Lung microvascular endothelial cell (primary cell): Measurements from ENCODE around the gene TSC22D1. TPM values are rescaled to one million over a fixed set of nuclear protein-coding genes. Genes with fewer than 3 reads are reported as not detected.
"Not testable (repeated sequence)": the region's sequence is repeated elsewhere in the genome, so short reads cannot be mapped to it uniquely, and the experiment has no call there.

Experiments used
- DNase-seq, 2 donors: peaks; one replicate each; pipeline versions ENCODE4 v3.0.0 to v3.0.0-alpha.2; 2010; ENCODE audit warnings: low read depth in 2 of 2
- total RNA-seq: library from RNA; depleted of rRNA; stranded (reverse); fragments of >200 nt; gene quantifications from 2 replicates; pipeline ENCODE4 v1.2.1, GENCODE V29; 2014

TSC22D1 gene
- total RNA-seq, 1 donor from 2014 or later, result 69.8 TPM

DNA sequence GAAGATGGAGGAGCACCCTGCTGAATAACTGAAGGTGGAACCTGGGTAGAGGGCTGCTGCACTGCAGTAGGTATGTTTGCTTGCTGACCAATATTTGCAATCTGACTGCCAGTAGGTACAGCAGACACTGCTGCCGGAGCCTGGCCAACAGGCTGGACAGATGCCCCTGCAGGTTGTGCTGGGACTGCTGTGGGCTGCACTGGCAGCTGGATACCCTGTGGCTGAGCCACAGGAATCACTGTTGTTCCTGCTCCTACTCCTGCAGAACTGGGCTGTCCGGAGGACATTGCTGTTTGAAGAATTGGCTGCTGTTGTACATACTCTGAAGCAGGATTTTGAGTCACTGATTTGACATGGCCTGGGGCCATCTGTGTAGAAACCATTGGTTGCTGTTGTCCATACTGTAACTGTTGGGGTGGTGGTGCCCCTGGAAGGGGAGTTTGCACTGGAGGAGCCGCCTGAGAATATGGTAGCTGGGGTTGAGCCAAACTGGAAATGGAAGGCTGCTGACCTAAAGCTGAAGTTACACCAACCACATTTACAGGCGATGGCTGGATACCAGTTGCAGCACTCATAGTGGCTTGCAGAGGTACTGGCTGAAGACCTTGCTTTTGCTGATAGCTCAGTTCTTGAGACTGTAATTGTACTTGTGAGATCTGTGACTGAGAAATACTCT is 2.2 kb downstream of the TSC22D1 start:
- DNase-seq, result peak; percentile 21 to 28

DNA sequence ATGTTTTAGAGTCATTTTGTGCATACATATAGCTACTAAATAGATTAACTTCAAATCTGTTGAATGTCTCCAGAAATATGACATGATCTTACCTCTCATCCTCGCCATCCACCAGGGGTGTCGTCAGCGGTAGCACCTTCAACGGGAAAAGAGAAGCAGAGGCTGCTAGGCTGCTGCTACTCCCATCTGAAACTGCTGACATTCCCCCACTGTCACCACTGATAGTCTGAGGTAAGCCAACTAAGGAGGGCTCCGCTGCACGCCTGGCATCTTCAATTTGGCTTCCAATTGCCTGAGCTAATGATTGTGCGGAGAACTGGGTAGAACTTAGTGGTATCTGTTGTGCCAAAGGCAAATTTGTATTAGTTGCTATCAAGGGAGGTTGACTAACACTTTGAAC is 3.1 kb downstream of the TSC22D1 start:
- DNase-seq, result no peak

DNA sequence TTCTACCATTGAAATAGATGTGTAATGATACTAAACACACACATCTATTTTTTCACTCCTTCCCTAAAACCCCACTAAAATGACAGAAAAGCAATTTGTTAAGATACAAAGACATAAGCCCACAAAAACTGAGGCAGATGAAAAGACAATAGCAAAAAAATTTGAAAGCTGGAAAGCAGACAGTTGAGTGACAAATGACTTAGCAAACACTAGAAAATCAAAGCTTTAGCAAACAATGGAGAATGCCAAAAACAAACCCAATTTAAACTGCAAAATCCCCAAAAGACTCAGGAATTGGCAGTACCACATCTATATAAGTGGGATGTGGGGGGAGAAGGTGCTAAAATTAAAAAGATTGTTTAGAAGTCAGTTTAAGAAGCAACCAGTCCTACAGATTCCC is 9.5 kb downstream of the TSC22D1 start:
- no peak for DNase-seq

DNA sequence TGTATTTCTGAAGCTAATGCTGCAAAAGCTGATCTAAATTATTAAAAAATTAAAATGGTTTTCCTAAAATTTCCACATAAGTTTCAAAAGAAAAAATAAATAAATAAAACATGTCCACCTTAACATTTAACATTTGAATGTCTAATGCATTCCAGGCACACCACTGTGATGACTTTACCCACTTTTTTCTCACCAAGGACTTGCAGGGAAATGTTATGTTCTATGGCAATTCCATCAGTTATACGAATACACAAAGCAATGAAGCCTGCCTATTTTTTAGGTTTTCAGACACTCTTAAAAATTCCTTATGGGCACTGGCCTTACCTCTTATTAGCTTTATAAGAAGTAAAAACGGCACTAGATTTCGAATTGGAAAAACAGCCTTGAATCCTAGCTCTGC is 10.2 kb downstream of the TSC22D1 start:
- no peak for DNase-seq

DNA sequence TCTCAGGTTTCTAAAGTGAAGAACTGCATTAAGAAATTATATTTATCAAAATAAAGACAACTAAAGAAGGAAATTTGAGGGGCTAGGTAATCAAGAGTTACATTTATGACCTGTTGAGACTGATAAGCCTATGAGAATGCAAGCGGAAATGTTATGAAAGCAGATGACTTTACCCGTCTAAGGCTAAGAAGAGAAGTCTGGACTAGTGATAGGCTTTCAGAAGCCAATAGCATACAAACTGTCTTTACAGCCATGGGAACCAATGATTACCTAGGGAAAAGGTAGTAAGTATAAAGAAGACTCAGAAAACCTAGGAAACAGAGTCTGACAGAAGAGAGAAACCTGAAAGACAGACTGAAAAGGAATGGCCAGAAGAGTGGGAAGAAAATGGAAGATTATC is 11.2 kb downstream of the TSC22D1 start:
- no peak for DNase-seq

DNA sequence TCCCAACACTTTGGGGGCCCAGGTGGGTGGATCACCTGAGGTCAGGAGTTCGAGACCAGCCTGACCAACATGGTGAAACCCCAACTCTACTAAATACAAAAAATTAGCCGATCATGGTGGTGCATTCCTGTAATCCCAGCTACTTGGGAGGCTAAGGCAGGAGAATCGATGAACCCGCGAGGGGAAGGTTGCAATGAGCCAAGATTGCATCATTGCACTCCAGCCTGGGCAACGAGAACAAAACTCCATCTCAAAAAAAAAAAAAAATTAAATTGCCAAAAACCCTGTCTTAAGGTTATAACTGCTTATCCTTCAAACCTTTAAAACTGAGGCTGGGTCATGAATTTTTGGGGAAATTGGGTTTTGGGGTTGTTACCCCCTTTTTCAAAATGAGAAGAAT is 13.3 kb downstream of the TSC22D1 start:
- DNase-seq, result not testable (repeated sequence)

DNA sequence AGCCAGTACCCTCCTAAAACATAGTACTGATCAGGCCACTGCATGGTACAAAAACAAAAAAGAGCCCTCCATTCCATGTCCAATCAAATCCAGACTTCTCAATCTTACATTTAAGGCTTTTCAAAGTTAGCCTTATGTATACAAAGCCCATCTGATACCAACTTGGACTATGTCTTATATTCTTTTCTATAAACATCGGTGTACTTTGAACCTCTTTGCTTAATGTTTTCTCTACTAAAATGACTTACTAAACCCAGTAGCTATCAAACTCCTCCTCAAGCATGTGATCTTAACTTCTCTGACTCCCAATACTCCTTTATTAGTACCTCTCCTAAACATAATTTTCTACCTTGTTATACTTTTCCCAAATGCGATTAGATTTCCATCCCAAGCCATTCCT is 14.8 kb downstream of the TSC22D1 start:
- DNase-seq, result no peak

DNA sequence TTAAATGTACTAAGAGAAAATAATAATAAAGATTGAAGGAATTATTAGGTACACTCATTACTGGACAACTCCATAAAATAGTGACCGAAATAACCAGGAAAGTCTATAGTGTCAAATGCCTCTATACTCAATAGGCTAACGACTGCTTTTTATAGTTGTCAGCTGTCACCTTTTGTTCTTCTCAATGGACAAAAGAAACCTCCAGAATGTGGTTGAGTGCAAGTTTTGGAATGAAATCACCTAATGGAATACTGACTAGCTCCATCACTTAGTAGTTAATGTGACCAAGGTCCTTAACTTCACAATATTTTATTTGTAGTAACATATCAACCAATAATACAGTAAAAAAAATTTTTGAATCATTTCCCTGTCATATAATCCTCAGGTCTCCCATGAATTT is 18.1 kb downstream of the TSC22D1 start:
- no peak for DNase-seq

DNA sequence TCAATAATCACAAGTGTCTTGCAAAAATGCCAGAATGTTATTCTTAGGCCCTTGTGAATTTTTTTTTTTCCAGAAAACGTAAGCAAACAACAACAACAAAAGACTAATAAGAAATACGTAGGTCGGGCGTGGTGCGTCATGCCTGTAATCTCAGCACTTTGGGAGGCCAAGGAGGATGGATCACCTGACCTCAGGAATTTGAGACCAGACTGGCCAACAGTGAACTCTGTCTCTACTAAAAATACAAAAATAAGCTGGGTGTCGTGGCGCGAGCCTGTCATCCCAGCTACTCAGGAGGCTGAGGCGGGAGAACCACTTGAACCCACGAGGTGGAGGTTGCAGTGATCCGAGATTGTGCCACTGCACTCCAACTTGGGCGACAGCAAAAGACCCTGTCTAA is 20.9 kb downstream of the TSC22D1 start:
- no peak for DNase-seq

DNA sequence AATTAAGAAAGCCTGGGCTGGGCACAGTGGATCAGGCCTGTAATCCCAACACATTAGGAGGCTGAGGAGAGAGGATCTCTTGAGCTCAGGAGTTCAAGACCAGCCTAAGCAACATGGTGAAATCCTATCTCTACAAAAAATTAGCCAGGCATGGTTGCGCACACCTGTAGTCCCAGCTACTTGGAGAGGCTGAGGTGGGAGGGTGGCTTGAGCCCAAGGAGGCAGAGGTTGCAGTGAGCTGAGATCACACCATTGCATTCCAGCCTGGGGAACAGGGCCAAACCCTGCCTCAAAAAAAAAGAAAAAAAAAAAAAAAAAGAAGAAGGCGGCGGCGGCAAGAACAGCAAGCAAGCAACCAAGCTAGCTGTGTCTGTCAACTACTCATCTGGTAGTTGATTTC is 26.7 kb downstream of the TSC22D1 start:
- DNase-seq, result no peak

DNA sequence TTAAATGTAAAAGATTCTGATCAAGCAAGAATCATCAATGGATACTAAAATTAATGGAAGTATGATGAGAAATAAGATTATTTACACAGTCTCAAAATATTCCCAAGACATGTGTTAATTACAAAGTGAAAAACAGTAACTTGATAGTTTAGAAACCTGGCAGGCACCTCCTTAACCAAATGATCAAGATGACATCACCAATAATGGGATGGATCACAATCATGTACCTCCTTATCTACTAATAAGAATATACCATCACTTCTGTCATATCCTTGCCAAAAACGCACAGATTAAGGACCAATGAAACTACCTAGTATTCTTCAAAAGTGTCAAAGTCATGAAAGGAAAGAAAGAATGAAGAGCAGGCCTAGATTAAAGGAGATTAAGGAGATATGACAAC is 30.0 kb downstream of the TSC22D1 start:
- DNase-seq, result no peak

DNA sequence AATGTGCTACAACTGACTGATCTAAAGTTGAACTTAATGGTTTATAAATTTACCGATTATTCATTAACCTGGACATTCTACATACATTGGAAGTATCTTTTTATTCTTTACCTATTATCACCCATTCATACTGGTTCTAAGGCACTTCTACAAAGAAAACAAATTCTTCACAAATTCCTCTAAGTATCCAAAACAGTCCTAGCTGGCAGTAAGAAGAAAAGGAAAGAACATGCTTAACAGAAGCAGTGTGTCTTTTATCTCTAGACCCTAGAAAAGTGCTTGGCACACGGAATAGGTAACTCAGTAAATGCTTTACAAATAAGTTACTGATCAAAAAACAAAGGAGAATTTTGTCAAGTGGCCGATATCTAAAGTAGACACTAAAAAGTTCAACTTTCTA is 32.8 kb downstream of the TSC22D1 start:
- DNase-seq, result no peak

DNA sequence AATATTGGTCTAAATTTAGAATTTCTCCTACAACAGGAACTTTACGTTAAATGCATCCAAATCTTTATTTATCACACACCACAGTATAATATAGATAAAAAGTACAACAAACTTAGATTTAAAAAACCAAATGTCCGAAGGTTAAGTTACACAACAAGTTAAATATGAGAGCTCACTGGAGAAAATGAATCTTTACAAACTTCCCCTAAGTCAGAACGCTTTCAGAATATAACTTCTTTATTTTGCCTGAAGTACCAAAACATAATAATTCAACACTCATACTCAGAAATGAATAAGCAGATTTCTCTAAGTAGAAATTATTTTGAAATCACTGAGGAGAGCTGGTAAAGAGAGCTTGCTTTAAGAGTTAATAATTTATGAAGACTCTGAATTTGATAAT is 33.8 kb downstream of the TSC22D1 start:
- DNase-seq, result no peak

DNA sequence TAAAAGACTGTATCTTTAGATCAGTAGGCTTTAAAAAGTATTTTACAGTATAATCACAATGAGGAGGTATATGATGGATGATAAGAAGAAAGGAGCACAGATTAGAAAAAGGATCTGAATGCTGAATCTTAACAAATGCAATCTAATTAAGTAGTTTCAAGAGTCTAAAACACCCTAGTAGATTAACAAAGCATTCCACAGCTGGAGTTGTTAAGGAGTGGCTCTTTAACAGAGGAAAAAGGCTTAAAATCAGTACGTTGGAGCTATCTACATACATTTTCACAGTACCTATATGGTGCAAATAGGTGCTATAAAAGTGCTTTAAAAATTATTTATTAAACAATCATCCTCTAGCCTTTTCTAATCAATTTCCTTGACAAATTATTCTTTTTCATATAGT is 34.5 kb downstream of the TSC22D1 start:
- DNase-seq, result no peak

DNA sequence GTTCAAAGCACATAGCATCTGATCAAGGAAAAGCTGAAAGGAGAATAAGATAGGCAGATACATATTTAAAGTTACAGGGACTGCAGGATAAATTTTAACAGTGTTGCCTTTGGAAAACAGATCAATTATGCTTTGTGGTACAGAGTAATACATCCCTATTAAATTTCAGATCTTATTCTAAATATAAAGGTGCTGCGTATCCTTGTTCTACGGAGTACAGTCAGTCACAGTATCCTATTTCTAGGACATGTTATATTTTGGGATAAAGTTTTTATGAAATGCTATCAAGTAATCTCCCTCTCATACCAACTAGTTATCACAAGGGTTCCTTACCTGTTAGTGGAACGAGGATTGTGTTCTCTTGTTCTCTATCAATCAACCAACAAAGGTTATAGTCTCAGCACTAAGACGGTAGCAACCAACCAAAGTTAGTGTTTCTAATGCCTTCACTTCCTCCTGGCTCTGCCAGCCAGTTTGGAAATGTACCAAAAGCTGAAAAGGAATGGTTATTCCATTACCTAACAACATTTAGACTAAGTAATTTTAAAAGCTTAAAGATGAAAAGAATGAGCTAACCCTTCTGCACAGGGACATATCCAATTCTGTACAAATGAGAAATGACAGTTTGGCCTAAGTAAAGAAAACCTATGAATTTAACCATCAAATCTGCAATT is 35.2 kb downstream of the TSC22D1 start:
- DNase-seq, result peak in 1 of 2 donors; percentile 5

DNA sequence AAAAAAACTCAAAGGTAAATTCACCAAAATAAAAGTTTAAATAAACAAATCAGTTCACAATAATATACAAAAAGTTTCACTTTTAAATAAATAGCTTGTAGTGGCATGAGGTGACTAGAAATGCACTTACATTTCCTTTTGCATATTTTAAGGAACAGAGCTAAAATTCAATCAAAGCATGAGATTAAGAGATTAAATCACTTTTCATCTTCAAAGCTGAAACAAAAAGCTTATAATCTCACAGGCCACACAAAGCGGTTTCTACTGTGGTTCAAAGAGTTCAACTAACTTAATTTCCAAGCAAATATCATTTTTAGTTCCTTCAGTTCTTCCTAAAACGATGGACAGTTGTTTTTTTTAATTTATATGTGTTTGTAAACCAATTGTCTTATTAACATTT is 38.9 kb downstream of the TSC22D1 start:
- DNase-seq, result no peak

DNA sequence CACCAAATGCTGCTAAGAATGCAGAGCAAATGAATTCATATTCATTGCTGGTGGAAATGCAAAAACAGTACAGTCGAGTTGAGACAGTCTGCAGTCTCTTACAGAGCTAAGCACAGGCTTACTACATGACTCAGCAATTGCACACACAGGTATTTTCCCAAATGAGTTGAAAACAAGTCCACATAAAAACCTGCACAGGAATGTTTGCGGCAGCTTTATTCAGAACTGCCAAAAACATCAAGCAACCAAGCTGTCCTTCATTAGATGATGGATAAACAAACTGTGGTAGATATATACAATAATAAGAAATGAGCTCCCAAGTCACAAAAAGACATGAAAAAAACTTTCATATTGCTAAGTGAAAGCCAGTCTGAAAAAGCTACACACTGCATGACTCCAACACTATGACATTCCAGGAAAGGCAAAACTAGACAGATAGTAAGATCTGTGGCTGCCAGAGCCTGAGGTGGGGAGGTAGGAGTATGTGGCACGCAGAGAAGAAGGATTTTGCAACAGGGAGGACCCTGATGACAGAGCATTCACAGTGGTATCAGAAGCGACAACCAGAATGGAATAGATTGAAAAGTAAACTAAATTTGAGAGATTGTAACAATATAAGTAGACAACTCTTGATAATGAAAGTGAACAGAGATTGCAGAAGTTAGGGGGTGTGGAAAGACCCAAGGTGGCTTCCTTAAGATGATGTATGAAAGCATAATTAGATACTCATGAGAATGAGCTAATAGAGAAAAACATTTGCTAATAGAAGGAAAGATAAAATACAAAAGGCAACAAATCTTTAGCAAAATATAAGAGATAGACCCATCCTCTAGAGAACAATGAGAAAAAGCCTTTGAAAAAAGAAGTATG is 52.7 kb downstream of the TSC22D1 start:
- peak; percentile 57 to 70 for DNase-seq

DNA sequence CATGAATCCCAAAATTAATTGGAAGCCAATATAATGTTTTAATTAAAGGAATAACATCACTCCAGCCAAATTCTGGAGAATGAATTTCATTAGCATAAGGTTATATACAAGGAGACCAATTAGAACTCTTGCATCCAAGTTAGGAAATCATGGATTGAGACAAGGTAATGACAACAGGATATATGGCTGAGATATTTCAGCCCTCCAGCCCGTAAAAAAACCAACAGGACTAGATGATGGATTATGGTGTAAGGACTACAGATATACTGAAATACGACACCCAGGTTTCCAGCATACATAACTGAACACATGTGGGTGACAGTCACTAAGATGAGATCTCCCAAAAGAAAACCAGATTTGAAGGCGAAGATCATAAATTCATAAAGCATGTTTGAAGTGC is 56.5 kb downstream of the TSC22D1 start:
- DNase-seq, result no peak

DNA sequence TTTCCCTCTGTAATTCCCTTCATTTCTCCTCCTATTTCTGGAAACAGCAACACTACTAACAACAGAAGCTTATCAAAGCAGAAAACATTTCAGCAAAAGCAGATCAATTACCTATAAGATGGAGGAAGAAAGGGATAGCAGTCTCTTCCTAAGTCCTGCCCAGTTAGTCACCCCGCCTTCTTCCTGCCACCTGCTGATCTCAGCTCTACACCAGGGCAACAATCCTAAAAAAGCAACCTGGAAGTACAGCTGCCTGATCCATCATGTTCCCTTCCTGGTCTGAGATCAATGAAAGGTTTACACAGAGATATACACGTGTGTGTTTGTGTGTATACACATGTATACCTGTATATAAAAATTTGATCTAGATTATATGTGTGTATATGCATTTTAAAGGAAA is 59.4 kb downstream of the TSC22D1 start:
- DNase-seq, result peak; percentile 9 to 15

DNA sequence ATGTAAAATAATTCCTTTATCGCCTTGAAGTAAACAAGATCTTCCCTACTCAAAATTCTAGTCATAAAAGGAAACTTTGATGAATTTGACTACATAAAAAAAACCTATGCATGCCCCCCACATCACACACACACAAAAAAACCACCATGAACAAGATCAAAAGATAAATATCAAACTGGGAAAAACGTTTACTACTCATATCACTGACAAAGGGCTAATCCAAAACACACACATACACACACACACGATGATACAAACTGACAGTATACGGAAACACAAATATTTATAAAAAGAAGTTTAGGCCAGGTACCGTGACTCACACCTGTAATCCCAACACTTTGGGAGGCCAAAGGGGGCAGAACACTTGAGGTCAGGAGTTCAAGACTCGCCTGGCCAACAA is 61.9 kb downstream of the TSC22D1 start:
- DNase-seq, result no peak

DNA sequence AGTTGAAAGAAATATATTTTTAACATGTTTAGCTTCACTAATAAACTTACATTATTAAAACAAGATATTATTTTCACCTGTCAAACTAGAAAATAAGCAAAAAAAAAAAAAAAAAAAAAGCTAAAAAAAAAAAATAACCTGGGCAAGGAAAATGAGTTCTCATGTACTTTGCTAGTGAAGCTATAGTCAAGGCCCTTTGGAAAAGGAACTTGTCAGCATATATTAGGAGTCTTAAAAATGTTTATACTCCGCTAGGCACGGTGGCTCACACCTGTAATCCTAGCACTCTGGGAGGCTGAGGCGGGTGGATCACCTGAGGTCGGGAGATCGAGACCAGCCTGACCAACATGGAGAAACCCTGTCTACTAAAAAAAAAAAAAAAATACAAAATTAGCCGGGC is 66.3 kb downstream of the TSC22D1 start:
- DNase-seq, result not testable (repeated sequence)

DNA sequence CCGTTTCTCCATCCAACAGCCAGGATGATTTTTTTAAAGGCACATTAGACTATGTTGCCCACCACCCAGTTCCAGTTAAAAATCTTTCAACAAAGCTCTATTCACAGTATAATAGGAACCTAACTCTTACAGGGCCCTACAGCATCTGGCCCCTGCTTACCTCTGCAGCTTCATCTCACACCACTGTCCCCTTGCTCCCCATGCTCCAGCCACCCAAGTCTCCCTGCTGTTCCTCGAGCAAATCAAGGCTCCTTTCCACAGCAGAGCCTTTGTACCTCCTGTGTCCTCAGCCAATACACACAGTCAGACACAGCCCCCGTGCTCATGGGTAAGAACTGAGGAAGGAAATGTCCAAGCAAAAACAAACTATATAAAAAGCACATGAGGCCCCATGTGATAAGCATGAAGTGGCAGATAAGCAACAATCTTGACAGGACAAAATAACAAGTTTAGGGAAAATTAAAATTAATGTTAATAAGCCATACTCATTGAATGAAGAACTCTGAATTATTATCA is 67.5 kb downstream of the TSC22D1 start:
- DNase-seq, result peak; percentile 25 to 27
